Panc1 (cell line): ENCODE data around the gene CENPP. TPM values are rescaled to one million over a fixed set of nuclear protein-coding genes. Genes with fewer than 3 reads are reported as not detected.

Experiments used
- ATAC-seq: fragments of 200-7000 bp; cut with Tn5 transposase; 2 replicates; pipeline ENCODE4 v1.9.1; 2020; ENCODE audit warnings: mild to moderate bottlenecking, moderate library complexity
- BruUV-seq: library from RNA; stranded (reverse); fragments of 400-500 nt; replicated peaks from 2 replicates; lab custom pipeline; 2021; lab: Mats Ljungman, UMichigan
- CTCF ChIA-PET: fragments of 300-600 bp; sonication (Branson Sonifier 250); formaldehyde crosslinking; loops from one replicate; lab custom pipeline; 2022; ENCODE audit warnings: antibody characterized with exemption; lab: Charles Lee
- POLR2A ChIA-PET: fragments of 300-600 bp; sonication (Branson Sonifier 250); formaldehyde crosslinking; loops from one replicate; lab custom pipeline; 2022; ENCODE audit warnings: antibody characterized with exemption; lab: Charles Lee
- DNase-seq: peaks from one replicate; pipeline ENCODE4 v3.0.0-alpha.2; 2010; ENCODE audit warnings: low read depth, low spot score
- H3K27ac ChIP-seq: 2 replicates; pipeline ENCODE4 v1.5.1; 2011; ENCODE audit warnings: mild to moderate bottlenecking, low read length, inconsistent platforms
- H3K27me3 ChIP-seq: fragments of 200-500 bp; sonication (Bioruptor generic); 2 replicates; pipeline ENCODE4 v1.6.0; 2014; ENCODE audit warnings: low read length, inconsistent platforms; ENCODE audit not compliant: control insufficient read depth, insufficient read depth
- H3K36me3 ChIP-seq: fragments of 200-500 bp; sonication (Bioruptor generic); 2 replicates; pipeline ENCODE4 v1.5.1; 2014; ENCODE audit warnings: inconsistent platforms, mild to moderate bottlenecking, low read length, moderate library complexity; ENCODE audit not compliant: control insufficient read depth, insufficient read depth
- H3K4me1 ChIP-seq: 2 replicates; pipeline ENCODE4 v1.5.1; 2011; ENCODE audit warnings: inconsistent platforms, mild to moderate bottlenecking, low read length, moderate library complexity; ENCODE audit not compliant: control insufficient read depth, insufficient read depth
- H3K4me3 ChIP-seq, 2 experiments: 2 replicates each; pipeline ENCODE4 v1.5.1; 2011 to 2012; ENCODE audit warnings: low read depth in 2 of 2, low read length in 2 of 2, mild to moderate bottlenecking in 2 of 2, inconsistent platforms in 1 of 2, moderate library complexity in 1 of 2
- H3K9me3 ChIP-seq: fragments of 200-500 bp; sonication (Bioruptor generic); 2 replicates; pipeline ENCODE4 v1.5.1; 2014; ENCODE audit warnings: low read depth, mild to moderate bottlenecking, inconsistent platforms, low read length, moderate library complexity; ENCODE audit not compliant: control insufficient read depth, insufficient read depth
- POLR2AphosphoS5 ChIP-seq: IDR thresholded peaks from 2 replicates; pipeline ENCODE4 v1.6.1; 2012; ENCODE audit warnings: mild to moderate bottlenecking, low read depth, low read length, moderate library complexity
- SIN3A ChIP-seq: IDR thresholded peaks from 2 replicates; pipeline ENCODE4 v1.6.1; 2012; ENCODE audit warnings: low read depth, mild to moderate bottlenecking, low read length, moderate library complexity, borderline replicate concordance; ENCODE audit not compliant: insufficient read depth
- TCF7L2 ChIP-seq: IDR thresholded peaks from 2 replicates; pipeline ENCODE4 v1.6.1; 2011; ENCODE audit warnings: mild to moderate bottlenecking, low read depth, low read length, inconsistent platforms
- in situ Hi-C: cut with HindIII; loops from 2 replicates; pipeline ENCODE4 v1.10.0; 2016; ENCODE audit warnings: low sequenced_read_pairs, low pct_unique_long_range_greater_than_20kb
- intact Hi-C: fragments of 100-400 bp; cut with micrococcal nuclease; formaldehyde crosslinking; loops from one replicate; pipeline ENCODE4 v1.10.0; 2022; ENCODE audit not compliant: unreplicated experiment
- total RNA-seq: library from RNA; stranded (reverse); gene quantifications from one replicate; pipeline ENCODE4 v1.2.1, GENCODE V29; 2021; ENCODE audit not compliant: unreplicated experiment
- TF ChIP-seq, protein P1 (sequence below): fragments of 450-650 bp; IDR thresholded peaks from 2 replicates; pipeline ENCODE4 v1.5.1; 2017; ENCODE audit warnings: mild to moderate bottlenecking
- TF ChIP-seq, protein P2 (sequence below), 2 experiments: IDR thresholded peaks; 2 replicates each; pipeline ENCODE4 v1.6.1; 2011 to 2012; ENCODE audit warnings: low read depth in 2 of 2, control low read depth in 1 of 2, low read length in 1 of 2, mild to moderate bottlenecking in 1 of 2, moderate library complexity in 1 of 2; ENCODE audit not compliant: insufficient read depth in 1 of 2

Gene CENPP
- total RNA-seq, 1 experiment from 2014 or later, result 6.7 TPM

DNA sequence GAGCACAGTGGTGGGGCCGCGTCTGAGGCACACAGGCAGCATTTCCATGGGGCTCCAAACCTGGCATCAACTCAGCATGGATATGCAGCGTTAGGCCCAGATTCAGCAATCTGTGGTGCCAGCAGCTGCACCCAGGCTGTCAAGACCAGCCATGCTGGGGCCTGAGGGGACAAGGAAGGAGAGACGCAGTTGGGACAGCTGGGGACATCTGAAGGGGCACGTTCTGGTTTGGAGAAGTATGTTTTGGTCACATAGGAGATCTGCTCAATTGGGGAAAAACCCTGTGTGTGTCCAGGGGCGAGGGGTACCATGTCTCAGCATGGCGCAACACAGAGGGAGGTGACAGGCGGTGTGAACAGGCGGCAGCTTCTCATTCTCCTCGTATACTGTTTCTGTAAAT lies 276.7 kb downstream of the CENPP start:
- H3K9me3 ChIP-seq, result no peaks in the 10 kb centered on the region
- no peak overlapping the region for H3K4me3 ChIP-seq
- intact Hi-C loops (no loop called here), in situ Hi-C loops (no loop called here)
- DNase-seq (no peak), ATAC-seq (no peak)
- no peaks in the 10 kb centered on the region for H3K27me3 ChIP-seq
- H3K36me3 ChIP-seq, result no peaks in the 10 kb centered on the region
- ChIA-PET CTCF (no interaction called here), POLR2A (no interaction called here)
- H3K4me1 ChIP-seq, result peaks cover 6% of the 10 kb centered on the region
- no TSS peak for BruUV-seq
- no peak overlapping the region for H3K27ac ChIP-seq
- no peak for TF ChIP-seq TCF7L2
- TF ChIP-seq POLR2AphosphoS5, result no peak
- no peak for TF ChIP-seq SIN3A
- TF ChIP-seq, protein P1, sequence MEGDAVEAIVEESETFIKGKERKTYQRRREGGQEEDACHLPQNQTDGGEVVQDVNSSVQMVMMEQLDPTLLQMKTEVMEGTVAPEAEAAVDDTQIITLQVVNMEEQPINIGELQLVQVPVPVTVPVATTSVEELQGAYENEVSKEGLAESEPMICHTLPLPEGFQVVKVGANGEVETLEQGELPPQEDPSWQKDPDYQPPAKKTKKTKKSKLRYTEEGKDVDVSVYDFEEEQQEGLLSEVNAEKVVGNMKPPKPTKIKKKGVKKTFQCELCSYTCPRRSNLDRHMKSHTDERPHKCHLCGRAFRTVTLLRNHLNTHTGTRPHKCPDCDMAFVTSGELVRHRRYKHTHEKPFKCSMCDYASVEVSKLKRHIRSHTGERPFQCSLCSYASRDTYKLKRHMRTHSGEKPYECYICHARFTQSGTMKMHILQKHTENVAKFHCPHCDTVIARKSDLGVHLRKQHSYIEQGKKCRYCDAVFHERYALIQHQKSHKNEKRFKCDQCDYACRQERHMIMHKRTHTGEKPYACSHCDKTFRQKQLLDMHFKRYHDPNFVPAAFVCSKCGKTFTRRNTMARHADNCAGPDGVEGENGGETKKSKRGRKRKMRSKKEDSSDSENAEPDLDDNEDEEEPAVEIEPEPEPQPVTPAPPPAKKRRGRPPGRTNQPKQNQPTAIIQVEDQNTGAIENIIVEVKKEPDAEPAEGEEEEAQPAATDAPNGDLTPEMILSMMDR, result no peak
- TF ChIP-seq, protein P2, sequence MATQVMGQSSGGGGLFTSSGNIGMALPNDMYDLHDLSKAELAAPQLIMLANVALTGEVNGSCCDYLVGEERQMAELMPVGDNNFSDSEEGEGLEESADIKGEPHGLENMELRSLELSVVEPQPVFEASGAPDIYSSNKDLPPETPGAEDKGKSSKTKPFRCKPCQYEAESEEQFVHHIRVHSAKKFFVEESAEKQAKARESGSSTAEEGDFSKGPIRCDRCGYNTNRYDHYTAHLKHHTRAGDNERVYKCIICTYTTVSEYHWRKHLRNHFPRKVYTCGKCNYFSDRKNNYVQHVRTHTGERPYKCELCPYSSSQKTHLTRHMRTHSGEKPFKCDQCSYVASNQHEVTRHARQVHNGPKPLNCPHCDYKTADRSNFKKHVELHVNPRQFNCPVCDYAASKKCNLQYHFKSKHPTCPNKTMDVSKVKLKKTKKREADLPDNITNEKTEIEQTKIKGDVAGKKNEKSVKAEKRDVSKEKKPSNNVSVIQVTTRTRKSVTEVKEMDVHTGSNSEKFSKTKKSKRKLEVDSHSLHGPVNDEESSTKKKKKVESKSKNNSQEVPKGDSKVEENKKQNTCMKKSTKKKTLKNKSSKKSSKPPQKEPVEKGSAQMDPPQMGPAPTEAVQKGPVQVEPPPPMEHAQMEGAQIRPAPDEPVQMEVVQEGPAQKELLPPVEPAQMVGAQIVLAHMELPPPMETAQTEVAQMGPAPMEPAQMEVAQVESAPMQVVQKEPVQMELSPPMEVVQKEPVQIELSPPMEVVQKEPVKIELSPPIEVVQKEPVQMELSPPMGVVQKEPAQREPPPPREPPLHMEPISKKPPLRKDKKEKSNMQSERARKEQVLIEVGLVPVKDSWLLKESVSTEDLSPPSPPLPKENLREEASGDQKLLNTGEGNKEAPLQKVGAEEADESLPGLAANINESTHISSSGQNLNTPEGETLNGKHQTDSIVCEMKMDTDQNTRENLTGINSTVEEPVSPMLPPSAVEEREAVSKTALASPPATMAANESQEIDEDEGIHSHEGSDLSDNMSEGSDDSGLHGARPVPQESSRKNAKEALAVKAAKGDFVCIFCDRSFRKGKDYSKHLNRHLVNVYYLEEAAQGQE (IDR thresholded peaks at IDR 0.05; ENCODE audit: insufficient read depth in 1 of 2, low read depth in 2 of 2, low read length in 1 of 2), result no peak

DNA sequence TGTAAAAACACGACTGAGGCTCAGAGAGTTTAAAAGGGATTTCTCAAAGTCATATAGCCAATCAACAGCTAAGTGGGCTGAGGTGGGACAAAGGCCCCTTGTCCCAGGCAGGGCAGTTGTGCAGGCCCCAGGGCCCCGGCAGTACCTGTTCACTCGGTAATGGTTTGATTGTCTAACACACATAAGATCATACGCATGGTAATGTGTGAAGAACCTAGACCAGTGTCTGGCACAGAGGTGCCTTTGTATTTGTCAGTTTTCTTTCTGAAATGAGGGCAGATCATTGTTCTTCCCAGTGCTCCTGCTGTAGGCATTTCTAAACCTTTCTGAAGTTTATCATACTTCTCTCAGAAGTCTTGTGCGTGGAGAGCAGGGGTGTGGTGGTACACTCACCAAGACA lies 277.3 kb downstream of the CENPP start:
- intact Hi-C loops, result no loop called here
- CTCF ChIA-PET, result no interaction called here
- H3K4me1 ChIP-seq, result peaks cover 6% of the 10 kb centered on the region; the same call in 1 of the 2 replicates
- no peaks in the 10 kb centered on the region for H3K27me3 ChIP-seq
- H3K9me3 ChIP-seq, result no peaks in the 10 kb centered on the region
- TF ChIP-seq POLR2AphosphoS5 (no peak), SIN3A (no peak), TCF7L2 (no peak)
- TF ChIP-seq, protein P2 (IDR thresholded peaks at IDR 0.05; ENCODE audit: insufficient read depth in 1 of 2, low read depth in 2 of 2, low read length in 1 of 2), result no peak
- TF ChIP-seq, protein P1, result no peak
- POLR2A ChIA-PET, result no interaction called here
- in situ Hi-C loops, result no loop called here
- ATAC-seq (no peak), DNase-seq (no peak)
- no peaks in the 10 kb centered on the region for H3K36me3 ChIP-seq
- no TSS peak for BruUV-seq
- no peak overlapping the region for H3K27ac ChIP-seq
- H3K4me3 ChIP-seq, result no peak overlapping the region
